Measurements from ENCODE around the gene ABCA3. TPM values are rescaled to one million over a fixed set of nuclear protein-coding genes. Genes with fewer than 3 reads are reported as not detected.

ABCA3 gene
- polyA plus RNA-seq, 1 experiment, result 3.8 TPM

- POLR2A ChIA-PET, result no interaction called here
- H3K36me3 ChIP-seq (ENCODE audit: control insufficient read depth, insufficient read depth, low read length), result no peaks in the 10 kb centered on the region
- TF ChIP-seq, protein P1, sequence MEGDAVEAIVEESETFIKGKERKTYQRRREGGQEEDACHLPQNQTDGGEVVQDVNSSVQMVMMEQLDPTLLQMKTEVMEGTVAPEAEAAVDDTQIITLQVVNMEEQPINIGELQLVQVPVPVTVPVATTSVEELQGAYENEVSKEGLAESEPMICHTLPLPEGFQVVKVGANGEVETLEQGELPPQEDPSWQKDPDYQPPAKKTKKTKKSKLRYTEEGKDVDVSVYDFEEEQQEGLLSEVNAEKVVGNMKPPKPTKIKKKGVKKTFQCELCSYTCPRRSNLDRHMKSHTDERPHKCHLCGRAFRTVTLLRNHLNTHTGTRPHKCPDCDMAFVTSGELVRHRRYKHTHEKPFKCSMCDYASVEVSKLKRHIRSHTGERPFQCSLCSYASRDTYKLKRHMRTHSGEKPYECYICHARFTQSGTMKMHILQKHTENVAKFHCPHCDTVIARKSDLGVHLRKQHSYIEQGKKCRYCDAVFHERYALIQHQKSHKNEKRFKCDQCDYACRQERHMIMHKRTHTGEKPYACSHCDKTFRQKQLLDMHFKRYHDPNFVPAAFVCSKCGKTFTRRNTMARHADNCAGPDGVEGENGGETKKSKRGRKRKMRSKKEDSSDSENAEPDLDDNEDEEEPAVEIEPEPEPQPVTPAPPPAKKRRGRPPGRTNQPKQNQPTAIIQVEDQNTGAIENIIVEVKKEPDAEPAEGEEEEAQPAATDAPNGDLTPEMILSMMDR (IDR thresholded peaks at IDR 0.05; ENCODE audit: insufficient read depth, low read depth, low read length), result no peak
- H3K27me3 ChIP-seq (ENCODE audit: control insufficient read depth, insufficient read depth, low read length), result no peaks in the 10 kb centered on the region; the same call in none of the 2 replicates
- DNase-seq (ENCODE audit: low read depth), result no peak
- H3K4me3 ChIP-seq (ENCODE audit: low read depth, low read length), result no peak overlapping the region
- CTCF ChIA-PET, result interaction anchor here (0.6 to 0.7 kb wide), 2 partner anchors 9 to 29 kb away, joined by 3 to 7 read pairs; no protein-coding TSS in a partner anchor
These were observed 32.2 kb upstream of the ABCA3 start for GRCh38 chr16:2372684-2373083.

GRCh38 chr16:2371421-2371820 lies 30.9 kb upstream of the ABCA3 start:
- no peaks in the 10 kb centered on the region for H3K36me3 ChIP-seq (ENCODE audit: control insufficient read depth, insufficient read depth, low read length)
- TF ChIP-seq, protein P1 (IDR thresholded peaks at IDR 0.05; ENCODE audit: insufficient read depth, low read depth, low read length), result no peak
- no peaks in the 10 kb centered on the region; the same call in none of the 2 replicates for H3K27me3 ChIP-seq (ENCODE audit: control insufficient read depth, insufficient read depth, low read length)
- H3K4me3 ChIP-seq (ENCODE audit: low read depth, low read length), result no peak overlapping the region
- POLR2A ChIA-PET, result no interaction called here
- CTCF ChIA-PET, result no interaction called here
- no peak for DNase-seq (ENCODE audit: low read depth)

GRCh38 chr16:2370721-2371120 lies 30.2 kb upstream of the ABCA3 start:
- ChIA-PET CTCF (no interaction called here), POLR2A (no interaction called here)
- TF ChIP-seq, protein P1 (IDR thresholded peaks at IDR 0.05; ENCODE audit: insufficient read depth, low read depth, low read length), result no peak
- DNase-seq (ENCODE audit: low read depth), result no peak
- Histone ChIP-seq H3K4me3 (ENCODE audit: low read depth, low read length) (no peak overlapping the region), H3K36me3 (ENCODE audit: control insufficient read depth, insufficient read depth, low read length) (no peaks in the 10 kb centered on the region), H3K27me3 (ENCODE audit: control insufficient read depth, insufficient read depth, low read length) (no peaks in the 10 kb centered on the region; the same call in none of the 2 replicates)

- POLR2A ChIA-PET, result no interaction called here
- DNase-seq (ENCODE audit: low read depth), result no peak
- Histone ChIP-seq H3K36me3 (ENCODE audit: control insufficient read depth, insufficient read depth, low read length) (no peaks in the 10 kb centered on the region), H3K4me3 (ENCODE audit: low read depth, low read length) (no peak overlapping the region), H3K27me3 (ENCODE audit: control insufficient read depth, insufficient read depth, low read length) (no peaks in the 10 kb centered on the region; the same call in none of the 2 replicates)
- TF ChIP-seq, protein P1 (IDR thresholded peaks at IDR 0.05; ENCODE audit: insufficient read depth, low read depth, low read length), result no peak
- CTCF ChIA-PET, result interaction anchor here (1.5 kb wide), 1 partner anchor 15 kb away, joined by 4 read pairs; no protein-coding TSS in a partner anchor
These were observed 26.3 kb upstream of the ABCA3 start for GRCh38 chr16:2366660-2367309.

GRCh38 chr16:2365397-2366294 lies 25.1 kb upstream of the ABCA3 start:
- Histone ChIP-seq H3K27me3 (ENCODE audit: control insufficient read depth, insufficient read depth, low read length) (no peaks in the 10 kb centered on the region; the same call in 1 of the 2 replicates), H3K36me3 (ENCODE audit: control insufficient read depth, insufficient read depth, low read length) (no peaks in the 10 kb centered on the region), H3K4me3 (ENCODE audit: low read depth, low read length) (no peak overlapping the region)
- peak; percentile 40 for DNase-seq (ENCODE audit: low read depth)
- CTCF ChIA-PET, result no interaction called here
- TF ChIP-seq, protein P1 (IDR thresholded peaks at IDR 0.05; ENCODE audit: insufficient read depth, low read depth, low read length), result no peak
- POLR2A ChIA-PET, result no interaction called here
